GM21381 (cell line): ENCODE measurements around the gene TMEM150C.
"Not testable (repeated sequence)": the region's sequence is repeated elsewhere in the genome, so short reads cannot be mapped to it uniquely, and the experiment has no call there.

ENCODE experiments used
- ATAC-seq: cut with Tn5 transposase; IDR thresholded peaks from one replicate; pipeline ENCODE4 v1.9.1; 2021; ENCODE audit warnings: mild to moderate bottlenecking, moderate library complexity; ENCODE audit not compliant: unreplicated experiment

The TMEM150C gene

GRCh38 chr4:82569727-82570126 is 7.9 kb upstream of the TMEM150C start:
- no peak for ATAC-seq

- no peak for ATAC-seq
These were observed 7.3 kb upstream of the TMEM150C start for GRCh38 chr4:82569076-82569475.

- no peak for ATAC-seq
These were observed 5.7 kb upstream of the TMEM150C start for GRCh38 chr4:82567444-82567843.

DNA sequence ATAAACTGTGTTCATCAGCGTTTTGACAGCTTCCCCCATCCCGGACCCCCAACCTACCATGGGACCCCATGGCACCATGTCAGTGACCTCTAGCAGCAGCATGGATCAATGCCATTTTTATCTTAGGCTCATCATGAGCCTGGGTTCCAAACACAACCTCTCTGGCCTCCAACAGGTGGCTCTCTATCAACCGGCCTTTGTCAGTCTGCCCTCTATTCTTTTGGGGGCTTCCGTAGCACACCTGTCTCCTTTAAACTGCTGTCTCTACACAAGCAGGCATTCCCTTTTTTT is 721 bp upstream of the TMEM150C start:
- ATAC-seq = no peak

GRCh38 chr4:82560853-82561785 is 669 bp downstream of the TMEM150C start:
- ATAC-seq = no peak

GRCh38 chr4:82559735-82560120 is 2.1 kb downstream of the TMEM150C start:
- no peak for ATAC-seq

DNA sequence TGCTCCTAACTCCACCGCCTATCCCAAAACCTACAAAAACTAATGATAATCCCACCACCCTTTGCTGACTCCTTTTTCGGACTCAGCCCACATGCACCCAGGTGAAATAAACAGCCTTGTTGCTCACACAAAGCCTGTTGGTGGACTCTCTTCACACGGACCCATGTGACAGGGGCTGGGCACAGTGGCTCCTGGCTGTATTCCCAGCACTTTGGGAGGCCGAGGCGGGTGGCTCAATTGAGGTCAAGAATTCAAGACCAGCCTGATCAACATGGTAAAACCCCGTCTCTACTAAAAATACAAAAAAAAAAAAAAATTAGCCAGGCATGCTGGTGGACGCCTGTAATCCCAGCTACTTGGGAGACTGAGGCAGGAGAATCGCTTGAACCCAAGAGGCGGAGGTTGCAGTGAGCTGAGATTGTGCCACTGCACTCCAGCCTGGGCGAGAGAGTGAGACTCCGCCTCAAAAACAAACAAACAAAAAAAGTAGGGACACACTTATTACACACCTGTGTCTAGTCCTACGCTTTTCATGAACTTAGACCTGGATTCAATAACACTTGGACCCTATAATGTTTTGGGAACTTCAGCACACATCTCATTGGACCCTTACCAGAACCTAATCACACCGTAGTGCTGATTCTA is 2.6 kb downstream of the TMEM150C start:
- ATAC-seq = not testable (repeated sequence)

- ATAC-seq = no peak
These were observed 6.5 kb downstream of the TMEM150C start for GRCh38 chr4:82555276-82555675.

- ATAC-seq = no peak
These were observed 8.8 kb downstream of the TMEM150C start for GRCh38 chr4:82553020-82553419.

GRCh38 chr4:82551734-82552133 is 10.1 kb downstream of the TMEM150C start:
- ATAC-seq = no peak

- not testable (repeated sequence) for ATAC-seq
These were observed 13.9 kb downstream of the TMEM150C start for GRCh38 chr4:82547850-82548249.

DNA sequence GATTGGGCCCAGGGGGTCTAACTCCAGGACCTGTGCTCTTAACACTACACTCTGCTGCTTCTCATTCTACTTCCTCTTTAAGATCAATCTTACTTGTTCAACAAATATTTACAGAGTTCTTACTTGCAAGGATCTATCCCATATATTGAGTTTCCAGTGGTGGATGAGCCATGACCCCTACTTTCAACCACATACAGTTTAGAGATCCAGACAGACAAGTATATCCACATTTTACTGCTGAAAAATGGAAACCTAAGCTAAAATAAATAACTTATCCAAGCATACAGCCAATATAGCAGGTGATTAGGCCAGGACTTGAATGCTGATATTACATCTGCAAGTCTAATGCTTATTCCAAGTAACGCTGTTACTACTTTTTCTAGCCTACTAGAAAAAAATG is 18.7 kb downstream of the TMEM150C start:
- no peak for ATAC-seq

GRCh38 chr4:82542642-82543041 is 19.1 kb downstream of the TMEM150C start:
- ATAC-seq = no peak

DNA sequence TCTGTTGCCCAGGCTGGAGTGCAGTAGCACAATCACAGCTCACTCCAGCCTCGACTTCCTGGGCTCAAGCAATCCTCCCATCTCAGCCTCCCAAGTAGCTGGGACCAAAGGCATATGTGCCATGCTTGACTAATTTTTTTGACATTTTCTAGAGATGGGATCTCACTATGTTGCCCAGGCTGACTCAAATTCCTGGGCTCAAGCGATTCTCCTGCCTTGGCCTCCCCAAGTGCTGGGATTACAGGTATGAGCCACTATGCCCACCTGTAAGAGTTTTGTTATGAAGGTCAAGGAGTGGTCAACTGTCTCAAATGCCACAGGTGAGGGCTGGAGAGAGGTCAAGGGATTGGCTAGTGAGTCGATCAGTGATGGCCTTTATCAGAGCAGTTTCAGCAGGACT is 32.5 kb downstream of the TMEM150C start:
- no peak for ATAC-seq

GRCh38 chr4:82528868-82529267 is 32.9 kb downstream of the TMEM150C start:
- no peak for ATAC-seq

DNA sequence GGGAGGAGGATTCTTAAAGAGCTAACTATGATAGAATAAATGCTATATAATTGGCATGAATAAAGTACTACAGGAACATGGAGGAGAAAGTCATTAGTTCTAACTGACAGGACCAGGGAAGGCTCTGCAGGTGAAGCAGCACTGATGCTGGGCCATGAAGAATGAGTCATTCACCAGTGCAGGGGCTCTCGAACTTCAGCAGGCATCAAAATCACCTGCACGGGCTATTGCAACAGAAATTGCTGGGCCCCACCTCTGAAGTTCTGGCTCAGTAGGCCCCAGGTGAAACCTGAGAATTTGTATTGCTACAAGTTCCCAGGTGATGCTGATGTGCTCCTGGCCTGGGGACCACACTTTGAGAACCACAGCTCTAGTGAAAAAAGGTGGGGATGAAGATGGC is 33.7 kb downstream of the TMEM150C start:
- no peak for ATAC-seq

GRCh38 chr4:82525307-82525911 is 36.4 kb downstream of the TMEM150C start:
- no peak for ATAC-seq

DNA sequence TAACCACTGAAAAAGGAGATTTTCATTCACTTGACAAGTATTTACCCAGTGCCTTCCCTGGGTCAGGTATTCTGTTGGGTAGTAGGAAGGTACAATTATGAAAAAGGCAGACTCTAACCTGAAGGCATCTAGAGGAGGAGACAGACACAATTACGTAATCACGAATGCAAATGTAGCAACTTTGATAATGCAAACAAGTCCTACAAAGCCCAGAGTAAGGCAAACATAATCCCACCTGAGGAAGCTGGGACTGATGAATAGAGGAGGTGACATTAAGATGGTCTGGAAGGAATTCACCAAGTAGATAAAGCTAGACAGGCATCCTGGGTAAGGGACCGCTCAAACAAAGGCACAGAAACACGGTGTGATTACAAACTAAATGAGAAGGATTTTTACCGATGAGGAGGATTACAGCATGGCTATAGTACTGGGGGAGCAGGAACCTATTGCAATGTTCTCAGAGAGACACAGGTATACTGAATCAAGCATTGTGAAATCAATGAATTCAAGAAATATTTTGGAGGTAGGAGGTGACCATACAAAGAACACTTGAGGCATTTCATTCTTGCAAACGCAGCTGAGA is 37.1 kb downstream of the TMEM150C start:
- ATAC-seq = no peak

GRCh38 chr4:82523179-82523578 is 38.6 kb downstream of the TMEM150C start:
- ATAC-seq = no peak

DNA sequence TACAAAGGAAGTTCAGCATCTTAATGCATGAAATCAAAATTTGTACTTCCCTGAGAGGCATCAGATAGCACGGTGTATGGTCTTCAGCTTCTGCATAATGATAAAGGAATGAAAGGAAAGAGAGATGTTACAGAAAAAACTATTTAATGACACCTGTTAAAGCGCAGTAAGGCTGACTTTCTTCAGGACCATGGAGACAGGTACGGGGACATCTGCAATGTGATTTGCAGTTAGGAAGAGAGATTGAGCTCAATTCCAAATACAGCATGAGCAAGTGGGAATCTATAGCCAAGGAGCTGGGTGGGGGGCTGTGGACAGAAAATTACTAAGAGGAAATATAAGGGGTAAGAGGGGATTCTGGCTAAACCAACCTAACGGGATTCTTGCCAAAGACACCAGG is 39.3 kb downstream of the TMEM150C start:
- ATAC-seq = no peak

DNA sequence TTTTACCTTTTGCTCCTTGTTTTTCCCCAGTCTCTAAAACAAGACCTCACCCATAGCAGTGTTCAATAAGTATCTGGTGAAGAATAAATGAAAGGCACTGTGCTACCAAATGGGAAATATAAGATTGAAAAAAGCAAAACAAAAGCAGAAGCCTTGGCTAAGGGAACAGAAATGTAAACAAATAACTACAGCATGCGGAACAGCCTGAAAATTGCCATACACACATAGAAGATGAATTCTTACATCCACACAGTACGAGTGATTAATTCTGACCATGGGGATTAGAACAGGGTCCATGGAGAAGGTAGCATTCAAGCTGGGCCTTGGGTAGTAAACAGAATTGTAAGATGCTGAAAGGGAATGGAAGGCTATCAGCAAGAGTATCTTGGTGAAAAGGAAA is 40.5 kb downstream of the TMEM150C start:
- no peak for ATAC-seq

DNA sequence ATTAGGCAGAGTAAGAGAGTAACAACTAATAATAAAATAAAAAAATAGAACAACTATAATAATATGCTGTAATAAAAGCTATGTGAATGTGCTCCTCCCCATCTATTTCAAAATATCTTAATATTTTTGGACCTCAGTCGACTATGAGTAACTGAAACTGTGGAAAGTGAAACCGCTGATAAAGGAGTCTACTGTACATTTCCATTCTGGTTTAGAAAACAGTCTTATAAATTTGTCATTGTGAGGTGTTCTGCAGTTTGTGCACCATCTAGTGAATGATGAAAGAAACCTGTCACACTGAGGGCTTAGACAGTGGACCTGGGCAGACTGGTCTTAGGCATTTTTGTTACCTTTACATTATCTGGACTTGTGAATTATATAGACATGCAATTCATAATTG is 42.0 kb downstream of the TMEM150C start:
- no peak for ATAC-seq
